OCI-LY7 (cell line): ENCODE data around the gene HNRNPA1L2.
"Not testable (repeated sequence)": the region's sequence is repeated elsewhere in the genome, so short reads cannot be mapped to it uniquely, and the experiment has no call there.

Source experiments
- EZH2phosphoT487 ChIP-seq: fragments of 200-600 bp; sonication (generic); IDR thresholded peaks from 2 replicates; pipeline ENCODE4 v1.6.1; 2018; ENCODE audit warnings: low read depth, borderline replicate concordance, mild to moderate bottlenecking, mixed run types, antibody characterized with exemption, low read length, moderate library complexity, mixed read lengths
- TF ChIP-seq, protein P1 (sequence below): fragments of 200-600 bp; sonication (generic); conservative IDR thresholded peaks from 2 replicates; pipeline ENCODE4 v1.5.1; 2014; ENCODE audit warnings: mild to moderate bottlenecking, antibody characterized with exemption, low read length, moderate library complexity, mixed read lengths

DNA sequence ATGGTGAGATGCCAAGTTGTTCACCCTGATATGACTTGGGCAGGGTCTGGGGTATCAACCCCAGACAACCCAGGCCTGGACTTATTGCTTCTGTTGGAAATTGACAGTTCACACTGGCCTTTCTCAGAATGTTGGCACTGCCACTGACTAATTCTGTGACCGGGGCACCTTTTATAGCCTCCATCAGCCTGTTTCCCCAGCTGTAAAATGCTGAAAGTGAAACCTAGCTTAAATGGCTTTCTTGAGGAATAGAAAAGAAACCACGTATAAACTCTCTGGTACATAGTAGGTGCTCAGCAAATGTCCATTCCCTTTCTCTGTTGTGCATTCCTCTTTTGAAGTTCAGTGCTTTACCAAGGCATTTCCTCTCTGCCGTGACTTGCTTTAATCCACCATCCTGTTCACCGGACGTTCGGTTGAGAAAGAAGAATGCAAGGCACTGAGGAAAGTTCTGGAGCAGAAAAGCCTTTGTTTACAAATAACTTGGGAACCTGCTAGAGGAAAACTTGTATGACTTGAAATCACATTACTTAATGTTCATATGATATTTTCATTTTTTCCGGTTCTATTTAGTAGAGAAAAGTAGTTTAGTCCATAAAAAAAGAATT lies 11.0 kb upstream of the HNRNPA1L2 start:
- TF ChIP-seq, protein P1, sequence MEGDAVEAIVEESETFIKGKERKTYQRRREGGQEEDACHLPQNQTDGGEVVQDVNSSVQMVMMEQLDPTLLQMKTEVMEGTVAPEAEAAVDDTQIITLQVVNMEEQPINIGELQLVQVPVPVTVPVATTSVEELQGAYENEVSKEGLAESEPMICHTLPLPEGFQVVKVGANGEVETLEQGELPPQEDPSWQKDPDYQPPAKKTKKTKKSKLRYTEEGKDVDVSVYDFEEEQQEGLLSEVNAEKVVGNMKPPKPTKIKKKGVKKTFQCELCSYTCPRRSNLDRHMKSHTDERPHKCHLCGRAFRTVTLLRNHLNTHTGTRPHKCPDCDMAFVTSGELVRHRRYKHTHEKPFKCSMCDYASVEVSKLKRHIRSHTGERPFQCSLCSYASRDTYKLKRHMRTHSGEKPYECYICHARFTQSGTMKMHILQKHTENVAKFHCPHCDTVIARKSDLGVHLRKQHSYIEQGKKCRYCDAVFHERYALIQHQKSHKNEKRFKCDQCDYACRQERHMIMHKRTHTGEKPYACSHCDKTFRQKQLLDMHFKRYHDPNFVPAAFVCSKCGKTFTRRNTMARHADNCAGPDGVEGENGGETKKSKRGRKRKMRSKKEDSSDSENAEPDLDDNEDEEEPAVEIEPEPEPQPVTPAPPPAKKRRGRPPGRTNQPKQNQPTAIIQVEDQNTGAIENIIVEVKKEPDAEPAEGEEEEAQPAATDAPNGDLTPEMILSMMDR = not testable (repeated sequence)
- not testable (repeated sequence) for TF ChIP-seq EZH2phosphoT487
